CD1c-positive myeloid dendritic cell (primary cell): ENCODE measurements around the gene PRKCB.
"Not testable (repeated sequence)": the region's sequence is repeated elsewhere in the genome, so short reads cannot be mapped to it uniquely, and the experiment has no call there.

ENCODE experiments used
- DNase-seq: peaks from one replicate; pipeline ENCODE4 v3.0.0-alpha.2; 2016; ENCODE audit errors: extremely low spot score

PRKCB gene

DNA sequence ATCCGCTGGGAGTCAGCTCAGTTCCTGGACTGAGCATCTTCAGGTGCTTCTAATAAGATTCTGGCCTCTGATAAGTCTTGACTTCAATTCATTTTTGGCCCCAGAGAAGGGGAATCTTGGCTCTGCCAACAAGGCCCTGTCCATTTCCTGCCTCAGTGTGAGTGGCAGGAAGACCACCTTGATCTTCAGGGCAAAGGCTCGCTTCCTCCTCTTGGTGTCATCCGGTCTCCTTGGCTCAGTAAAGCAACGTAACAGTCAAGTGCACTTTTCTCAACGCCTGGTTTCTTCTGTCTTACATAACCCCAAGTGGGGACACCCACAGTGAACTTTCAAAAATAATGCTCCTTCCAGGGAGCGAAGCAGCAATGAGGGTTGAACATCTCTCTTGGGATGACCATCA lies 169.8 kb downstream of the PRKCB start:
- DNase-seq: no peak

DNA sequence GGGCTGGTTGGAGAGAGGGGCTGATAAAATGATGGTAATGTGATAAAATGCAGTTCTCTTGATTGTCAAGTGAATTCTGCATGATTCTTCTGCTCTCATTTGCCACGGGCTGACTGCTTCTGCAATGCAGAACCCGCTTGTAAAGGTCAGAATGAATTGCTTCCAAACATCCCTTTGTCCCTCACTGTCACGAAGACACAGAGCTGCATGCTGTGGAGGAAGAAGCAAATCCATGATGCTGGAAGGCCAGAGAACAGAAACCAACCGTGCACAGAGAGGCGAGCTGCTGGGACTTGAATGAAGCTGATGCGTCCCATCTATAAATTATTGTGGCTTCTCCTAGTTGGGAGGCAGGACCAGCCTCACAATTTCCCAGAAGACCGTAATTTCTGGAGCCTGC lies 171.6 kb downstream of the PRKCB start:
- no peak for DNase-seq

DNA sequence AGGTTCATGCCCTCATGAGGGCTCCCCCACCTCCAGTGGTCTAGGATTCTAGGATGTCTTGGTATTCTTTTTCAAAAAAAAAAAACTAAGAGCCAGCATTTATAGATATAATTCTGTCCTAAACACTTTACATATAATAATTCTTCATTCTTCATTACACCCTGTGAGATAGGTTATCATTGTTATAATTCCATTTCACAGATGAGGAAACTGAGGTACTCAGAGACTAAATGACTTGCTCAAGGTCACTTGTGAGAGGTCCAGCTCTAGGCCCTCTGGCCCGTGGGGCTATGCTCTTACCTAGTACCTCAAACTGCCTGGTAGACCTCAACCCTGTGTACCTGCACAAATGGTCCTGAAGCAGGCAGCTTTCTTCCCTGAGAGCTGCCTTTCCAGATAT lies 172.2 kb downstream of the PRKCB start:
- DNase-seq: no peak

DNA sequence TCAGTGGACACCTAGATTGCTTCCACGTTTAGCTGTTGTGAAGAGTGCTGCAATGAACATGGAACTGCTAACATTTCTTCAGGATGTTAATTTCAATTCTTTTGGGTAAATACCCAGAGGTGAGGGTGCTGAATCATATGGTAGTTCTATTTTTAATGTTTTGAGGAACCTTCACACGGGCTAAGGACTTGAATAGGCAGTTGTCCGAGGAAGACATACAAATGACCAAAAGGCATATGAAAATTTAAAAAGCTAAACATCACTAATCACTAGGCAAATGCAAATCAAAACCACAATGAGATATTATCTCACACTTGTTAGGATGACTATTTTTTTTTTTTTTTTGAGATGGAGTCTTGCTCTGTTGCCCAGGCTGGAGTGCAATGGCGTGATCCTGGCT lies 173.3 kb downstream of the PRKCB start:
- DNase-seq: peak; percentile 48

DNA sequence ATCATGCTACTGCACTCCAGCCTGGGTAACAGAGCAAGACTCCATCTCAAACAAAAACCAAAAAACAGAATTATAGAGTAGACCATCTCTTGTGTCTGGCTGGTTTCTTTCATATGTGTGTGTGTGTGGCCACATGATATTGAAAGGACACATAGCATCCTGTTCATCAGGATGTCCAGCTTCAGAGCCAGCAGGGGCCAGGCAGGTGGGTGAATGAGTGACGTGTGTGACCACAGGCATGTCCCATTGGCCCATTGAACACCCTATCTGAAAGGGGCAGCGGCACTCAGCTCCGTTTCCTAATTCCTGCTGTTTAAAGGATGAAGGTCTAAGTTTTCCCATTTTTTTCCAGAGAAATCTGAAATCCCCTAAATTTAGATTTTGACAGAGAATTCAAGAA lies 174.2 kb downstream of the PRKCB start:
- no peak for DNase-seq

DNA sequence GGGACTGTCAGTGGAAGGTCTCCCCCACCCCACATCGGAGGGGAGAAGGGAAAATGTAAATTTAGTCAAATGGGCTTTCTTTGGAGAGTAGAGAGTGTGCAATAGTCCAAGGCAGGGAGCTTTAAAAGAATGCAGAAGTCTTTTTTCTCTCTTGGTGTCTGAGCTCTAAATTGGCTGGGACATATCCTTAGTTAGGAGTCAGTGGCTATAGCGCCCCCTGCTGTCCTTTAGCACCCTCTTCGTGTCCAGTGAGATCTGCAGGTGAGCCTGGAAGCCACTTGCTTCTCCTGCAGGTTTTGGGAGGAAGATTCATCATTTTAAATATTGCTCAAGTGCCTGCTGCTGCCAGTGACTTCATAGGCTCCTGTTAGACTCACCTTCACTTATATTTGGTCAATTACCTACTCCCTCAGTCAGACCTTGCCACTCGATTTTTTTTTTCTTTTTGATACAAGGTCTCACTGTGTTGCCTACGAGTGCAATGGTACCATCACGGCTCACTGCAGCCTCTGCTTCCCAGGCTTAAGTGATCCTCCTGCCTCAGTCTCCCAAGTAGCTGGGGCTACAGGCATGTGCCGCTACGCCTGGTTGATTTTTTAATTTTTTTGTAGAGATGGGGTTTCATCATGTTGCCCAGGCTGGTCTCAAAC lies 174.8 kb downstream of the PRKCB start:
- DNase-seq: peak; percentile 91

DNA sequence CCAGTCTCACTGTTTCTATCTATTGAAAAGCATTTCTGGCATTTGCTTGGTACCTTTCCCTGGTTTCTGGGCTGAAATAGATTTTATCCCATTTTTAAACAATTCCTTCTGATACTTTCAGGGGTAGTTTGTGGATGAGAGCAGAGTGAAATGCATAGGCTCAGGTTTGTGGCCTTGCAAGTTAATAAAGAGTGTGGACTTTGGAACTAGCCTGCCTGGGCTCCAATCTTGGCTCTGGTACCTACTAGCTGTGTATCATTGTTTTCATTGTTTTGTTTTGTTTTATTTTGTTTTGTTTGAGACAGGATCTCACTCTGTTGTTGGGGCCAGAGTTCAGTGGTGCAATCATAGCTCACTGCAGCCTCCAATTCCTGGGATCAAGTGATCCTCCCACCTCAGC lies 175.5 kb downstream of the PRKCB start:
- DNase-seq: no peak

DNA sequence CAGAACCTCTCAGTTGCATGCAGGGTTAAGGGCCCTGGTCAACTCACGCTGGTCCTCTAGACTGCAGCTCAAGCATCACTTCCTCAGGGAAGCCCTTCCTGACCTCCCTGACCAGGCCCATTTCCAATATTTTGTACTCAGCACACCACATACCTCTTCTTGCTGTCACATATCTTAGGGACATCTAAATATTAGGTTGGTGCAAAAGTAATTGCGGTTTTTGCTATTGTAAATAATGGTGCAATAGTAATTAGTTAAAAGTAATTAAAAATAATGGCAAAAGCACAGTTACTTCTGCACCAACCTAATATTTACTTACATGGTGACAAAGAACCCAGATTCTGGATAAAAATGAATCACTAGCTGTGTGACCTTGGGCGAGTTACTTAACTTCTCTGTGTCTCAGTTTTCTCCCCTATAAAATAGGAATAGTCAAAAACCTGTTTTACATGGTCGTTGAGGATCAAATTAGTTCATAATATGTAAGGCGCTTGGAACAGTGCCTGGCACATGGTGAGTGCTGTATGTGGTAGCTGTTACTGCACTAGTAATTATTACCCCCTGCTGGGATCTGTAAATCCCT lies 177.4 kb downstream of the PRKCB start:
- DNase-seq: no peak

DNA sequence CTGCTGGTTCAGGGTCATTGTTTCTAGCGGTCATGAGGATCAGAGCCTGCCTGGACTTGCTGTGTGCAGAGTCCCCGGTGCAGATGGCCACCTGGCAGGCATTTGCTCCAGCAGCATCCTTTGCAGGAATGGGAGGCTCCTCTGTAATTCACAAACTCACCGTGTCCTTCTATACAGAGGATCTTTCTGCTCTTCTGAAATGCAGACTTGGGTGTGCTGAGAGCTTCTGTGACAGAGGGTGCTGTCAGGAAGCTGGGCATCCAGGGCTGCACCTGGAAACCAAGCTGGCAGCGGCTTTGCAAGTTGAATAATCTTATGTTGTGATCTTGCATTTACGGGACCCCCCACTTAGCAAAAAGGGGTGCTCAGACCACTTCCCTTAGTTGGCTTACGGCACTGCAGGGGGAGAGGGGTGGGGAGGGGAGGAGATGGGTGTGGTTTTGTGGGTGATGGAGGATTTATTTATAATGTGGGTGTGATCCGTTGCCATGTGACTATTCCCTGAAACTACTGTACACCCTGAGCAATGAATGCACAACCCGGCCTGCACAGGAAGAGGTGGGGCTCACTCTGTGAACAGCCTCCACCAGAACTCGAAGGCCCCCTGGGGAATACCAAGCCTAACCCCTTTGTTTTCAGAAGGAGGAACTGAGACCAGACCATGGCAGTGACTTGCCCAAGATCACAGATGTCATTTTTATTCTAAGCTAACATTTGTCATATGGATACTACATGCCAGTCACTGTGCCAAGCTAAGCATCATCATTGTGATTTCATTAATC lies 178.3 kb downstream of the PRKCB start:
- DNase-seq: peak; percentile 81

DNA sequence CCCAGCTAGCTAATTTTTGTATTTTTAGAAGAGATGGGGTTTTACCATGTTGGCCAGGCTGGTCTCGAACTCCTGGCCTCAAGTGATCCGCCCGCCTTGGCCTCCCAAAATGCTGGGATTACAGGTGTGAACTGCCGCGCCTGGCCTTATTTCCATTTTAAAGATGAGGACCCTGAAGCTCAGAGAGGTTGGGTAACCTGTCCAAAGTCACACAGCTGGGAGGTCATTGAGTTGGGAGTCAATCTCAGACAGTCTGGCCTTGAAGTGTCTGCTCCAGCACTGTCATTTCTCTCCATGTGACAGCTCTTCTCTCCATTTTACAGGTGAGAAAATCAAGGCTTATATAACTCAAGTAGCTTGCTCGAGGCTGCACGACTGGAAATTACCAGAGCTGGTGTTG lies 179.2 kb downstream of the PRKCB start:
- not testable (repeated sequence) for DNase-seq

DNA sequence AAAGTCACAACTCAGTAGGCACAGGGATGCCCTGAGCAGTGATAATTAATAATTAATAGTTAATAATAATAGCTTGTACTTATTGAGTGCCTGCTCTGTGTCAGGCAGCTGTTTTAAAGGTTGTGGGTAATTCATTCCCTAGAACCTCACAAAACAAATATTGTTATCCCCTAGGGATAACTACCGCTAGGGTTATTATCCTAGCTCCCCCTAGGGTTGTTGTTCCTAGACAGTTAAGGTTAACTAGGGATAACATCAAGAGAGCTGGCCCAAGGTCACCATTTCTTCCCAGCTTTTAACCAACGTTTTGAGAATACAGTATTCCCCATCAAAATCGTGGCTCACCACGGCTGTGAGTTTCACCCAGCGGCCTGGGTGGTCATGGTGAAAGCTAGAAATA lies 180.1 kb downstream of the PRKCB start:
- no peak for DNase-seq

DNA sequence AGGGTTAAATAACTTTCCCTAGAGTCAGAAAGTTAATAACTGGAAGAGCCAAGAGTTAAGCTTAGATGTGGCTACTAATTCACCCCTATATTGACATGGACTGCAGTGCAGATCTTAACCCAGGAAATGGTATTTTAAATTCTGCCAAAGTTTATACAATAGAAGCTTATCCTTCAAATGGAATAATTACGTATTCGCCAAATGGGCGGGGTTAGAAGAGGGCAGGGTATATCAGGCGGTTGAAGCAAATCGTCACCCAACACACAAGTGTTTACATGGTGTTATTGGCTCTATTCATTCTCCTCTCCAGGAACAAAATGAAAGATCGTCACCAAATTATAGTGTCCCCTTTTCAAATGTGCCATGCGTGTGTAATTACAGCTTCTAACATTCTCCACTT lies 182.7 kb downstream of the PRKCB start:
- DNase-seq: no peak

DNA sequence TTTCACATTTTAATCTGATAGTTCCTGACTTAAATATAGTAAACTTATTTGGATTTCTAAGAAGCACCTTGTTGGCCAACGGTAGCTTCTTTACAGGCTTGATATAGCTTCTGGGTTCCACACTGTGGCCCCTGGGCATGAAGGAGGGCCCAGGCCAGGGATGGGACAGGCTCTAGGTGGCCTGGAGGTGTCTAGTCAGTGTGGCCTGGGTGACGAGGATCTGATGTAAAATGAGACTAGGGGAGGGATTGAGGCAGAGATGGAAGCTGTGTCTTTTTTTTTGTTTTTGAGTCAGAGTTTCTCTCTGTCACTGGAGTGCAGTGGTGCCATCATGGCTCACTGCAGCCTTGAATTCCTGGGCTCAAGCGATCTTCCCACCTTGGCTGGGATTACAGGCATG lies 187.0 kb downstream of the PRKCB start:
- DNase-seq: no peak

DNA sequence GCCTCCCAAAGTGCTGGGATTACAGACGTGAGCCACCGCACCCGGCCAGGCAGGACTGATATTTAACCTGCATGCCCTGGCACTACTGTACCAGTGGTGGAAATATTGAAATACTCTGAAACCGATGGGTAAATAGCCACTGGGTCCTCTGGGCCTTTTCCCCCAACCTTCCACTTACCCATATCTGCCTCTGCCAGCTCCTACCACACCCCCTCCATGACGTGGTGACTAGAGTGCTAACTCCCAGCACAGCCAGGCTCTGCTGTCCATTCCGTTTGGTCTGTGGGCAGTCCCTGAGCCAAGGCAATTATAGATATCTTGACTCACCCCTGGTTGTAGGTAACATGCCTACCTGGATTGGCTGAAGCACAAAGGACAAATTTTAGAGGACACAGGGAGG lies 187.8 kb downstream of the PRKCB start:
- DNase-seq: no peak

DNA sequence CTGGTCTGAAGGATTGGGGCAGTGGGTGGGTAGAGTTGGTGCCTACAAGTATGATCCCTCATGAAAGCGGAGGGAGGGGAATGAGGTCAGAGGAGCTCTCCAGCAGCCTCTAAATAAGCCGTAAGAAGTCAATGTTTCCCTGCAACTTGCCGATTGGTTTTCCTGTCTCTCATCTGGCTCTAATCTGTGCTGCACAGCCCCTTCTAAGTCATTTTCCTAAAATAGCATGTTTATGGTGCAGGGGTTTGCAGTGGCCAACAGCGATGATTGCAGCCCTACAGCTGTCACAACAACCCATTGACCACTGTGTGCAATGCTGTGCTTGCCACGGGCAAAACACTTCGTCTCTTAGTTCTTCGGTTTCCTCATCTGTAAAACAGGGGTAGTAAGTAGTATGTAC lies 189.2 kb downstream of the PRKCB start:
- DNase-seq: no peak

DNA sequence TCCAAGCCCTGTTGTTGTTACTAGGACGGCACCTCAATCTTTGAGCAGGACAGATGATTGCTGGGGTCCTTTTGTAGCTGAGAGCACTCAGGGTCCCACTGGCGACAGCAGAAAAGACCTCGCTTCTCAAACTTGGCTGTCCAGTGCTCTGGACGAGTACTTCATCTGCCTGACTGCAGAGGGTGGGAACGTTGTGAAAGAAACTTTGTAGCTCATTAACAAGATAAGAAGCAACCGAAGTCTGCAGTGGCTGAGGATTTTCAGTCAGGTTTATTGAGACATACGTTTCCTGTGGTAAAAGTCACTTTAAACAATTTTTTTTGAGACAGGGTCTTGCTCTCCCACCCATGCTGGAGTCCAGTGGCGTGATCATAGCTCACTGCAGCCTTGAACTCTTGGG lies 191.7 kb downstream of the PRKCB start:
- no peak for DNase-seq

DNA sequence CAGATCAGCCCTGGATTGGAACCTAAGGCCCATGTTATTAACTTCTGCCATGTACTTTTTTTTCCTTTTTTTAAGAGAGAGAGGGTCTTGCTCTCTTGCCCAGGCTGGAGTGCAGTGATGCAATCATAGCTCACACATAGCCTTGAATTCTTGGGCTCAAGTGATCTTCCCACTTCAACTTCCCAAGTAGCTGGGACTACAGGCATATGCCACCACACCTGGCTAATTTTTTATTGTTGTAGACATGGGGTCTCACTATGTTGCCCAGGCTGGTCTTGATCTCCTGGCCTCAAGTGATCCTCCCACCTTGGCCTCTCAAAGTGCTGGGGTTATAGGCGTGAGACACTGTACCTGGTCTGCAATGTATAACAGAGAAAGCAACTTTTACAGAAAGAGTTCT lies 194.1 kb downstream of the PRKCB start:
- DNase-seq: not testable (repeated sequence)

DNA sequence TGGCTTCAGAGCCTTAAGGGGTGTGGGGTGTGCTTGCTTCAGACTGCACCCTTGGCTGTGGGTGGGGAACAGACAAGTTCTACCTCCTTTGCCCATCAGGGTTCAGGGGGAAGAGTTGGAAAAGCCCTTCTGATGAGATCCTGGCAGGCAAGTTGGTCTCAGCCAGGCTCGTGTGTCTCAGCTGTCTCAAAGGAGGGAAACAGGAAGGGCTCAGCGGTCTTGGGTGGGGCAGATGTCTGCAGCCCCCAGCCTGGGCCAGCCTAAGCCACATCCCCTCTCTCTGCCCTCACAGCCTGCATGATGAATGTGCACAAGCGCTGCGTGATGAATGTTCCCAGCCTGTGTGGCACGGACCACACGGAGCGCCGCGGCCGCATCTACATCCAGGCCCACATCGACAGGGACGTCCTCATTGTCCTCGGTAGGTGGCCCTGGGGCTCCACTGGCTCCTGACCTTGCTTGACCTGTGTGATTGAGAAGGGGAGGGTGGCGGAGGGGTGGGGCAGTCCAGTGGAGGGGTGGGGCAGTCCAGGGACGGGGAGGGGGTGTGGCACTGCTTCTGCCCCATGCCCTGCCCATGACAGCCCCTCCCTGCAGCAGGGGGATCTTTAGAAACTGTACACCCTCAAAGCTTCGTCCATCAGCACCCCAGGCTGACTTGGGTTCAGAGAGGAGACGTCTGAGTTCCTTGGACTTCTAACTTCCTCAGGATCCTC lies 199.5 kb downstream of the PRKCB start:
- peak; percentile 5 for DNase-seq

DNA sequence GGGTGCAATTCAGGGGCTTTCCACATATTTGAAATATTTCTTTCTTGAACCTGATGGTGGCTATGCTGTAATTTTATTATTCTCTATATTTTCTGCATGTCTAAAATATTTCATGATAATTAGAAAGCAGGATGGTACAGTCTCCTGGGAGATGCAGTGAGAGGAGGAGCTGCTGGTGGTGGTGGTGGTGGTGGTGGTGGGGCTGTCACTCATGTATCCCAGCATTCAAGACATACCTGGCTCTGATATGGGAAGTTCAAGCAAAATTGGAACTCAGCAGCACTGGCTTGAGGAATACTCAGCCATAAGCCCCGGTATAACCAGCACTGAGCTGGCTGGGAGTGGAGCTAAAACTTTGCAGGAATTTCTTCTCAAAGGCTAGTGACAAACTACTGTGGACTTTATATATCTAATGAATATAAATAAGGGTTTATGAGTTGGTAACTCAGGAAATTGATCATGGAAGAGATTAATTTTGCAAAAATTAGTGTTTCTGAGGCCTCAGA lies 200.3 kb downstream of the PRKCB start:
- no peak for DNase-seq

DNA sequence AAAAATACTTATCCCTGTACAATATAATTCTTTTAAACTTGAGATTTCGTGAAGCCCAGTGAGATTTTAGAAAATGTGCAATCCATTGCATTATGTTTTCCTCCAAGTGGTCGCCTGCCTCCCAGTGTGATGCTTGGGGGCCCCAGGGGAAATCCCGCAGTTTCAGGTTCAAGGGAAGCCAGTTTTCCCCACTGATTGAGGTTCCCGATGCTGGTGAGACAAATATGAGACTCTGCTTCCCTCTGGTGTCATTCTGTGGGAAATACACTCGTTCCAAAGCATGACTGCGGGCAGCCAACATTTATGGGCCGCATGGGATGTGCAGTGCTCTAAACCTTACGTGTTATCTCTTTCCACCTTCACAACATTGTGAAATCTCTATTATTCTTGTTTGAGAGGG lies 200.8 kb downstream of the PRKCB start:
- peak; percentile 58 for DNase-seq

DNA sequence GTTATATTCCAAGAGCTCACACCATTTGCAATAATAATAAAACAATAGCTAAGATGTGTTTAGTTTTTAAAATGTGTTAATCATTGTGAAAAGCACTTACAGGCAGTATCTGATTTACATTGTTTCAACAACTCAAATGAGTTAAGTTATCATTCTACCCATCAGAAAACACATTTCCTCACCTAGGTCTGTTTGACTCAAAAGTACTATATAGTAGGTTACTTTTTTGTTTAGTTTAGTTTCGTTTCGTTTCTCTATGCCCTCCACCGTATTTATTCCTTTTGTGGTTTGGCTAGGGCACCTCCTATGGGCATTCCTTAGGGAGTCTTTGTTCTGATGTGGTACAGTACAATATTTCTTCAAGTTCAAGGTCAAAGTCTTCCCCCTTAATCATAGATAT lies 201.6 kb downstream of the PRKCB start:
- no peak for DNase-seq

DNA sequence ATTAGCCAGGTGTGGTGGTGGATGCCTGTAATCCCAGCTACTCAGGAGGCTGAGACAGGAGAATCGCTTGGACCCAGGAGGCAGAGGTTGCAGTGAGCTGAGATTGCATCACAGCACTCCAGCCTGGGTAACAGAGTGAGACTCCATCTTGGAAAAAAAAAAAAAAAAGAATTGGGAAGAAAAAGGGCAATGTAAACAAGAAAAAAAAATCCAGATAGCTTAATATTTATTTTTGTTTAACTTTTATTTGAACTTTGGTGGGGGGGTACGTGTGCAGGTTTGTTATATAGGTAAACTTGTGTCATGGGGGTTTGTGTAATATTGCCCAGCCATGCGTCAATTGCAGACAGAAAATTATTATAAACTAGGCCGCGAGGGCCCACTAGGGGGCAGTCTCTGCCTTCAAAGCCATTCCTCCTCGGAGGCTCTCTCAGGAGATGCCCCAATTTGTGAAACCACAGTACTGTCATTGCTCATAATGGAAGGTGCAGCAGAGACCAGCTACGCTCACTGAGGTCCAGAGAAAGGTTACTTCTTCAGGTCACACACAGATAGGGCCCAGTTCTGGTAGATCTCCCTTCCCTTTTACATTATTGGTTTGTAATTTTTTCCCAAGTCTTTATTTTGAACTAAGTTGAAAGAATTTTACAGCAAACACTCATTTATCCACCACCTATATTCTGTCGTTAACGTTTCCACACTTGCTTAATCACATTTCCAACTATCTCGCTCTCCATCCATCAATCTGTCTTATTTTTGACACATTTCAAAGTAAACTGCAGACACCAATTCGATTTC lies 206.2 kb downstream of the PRKCB start:
- DNase-seq: peak; percentile 74
